ENCODE measurements around the gene DPM2.

DNA sequence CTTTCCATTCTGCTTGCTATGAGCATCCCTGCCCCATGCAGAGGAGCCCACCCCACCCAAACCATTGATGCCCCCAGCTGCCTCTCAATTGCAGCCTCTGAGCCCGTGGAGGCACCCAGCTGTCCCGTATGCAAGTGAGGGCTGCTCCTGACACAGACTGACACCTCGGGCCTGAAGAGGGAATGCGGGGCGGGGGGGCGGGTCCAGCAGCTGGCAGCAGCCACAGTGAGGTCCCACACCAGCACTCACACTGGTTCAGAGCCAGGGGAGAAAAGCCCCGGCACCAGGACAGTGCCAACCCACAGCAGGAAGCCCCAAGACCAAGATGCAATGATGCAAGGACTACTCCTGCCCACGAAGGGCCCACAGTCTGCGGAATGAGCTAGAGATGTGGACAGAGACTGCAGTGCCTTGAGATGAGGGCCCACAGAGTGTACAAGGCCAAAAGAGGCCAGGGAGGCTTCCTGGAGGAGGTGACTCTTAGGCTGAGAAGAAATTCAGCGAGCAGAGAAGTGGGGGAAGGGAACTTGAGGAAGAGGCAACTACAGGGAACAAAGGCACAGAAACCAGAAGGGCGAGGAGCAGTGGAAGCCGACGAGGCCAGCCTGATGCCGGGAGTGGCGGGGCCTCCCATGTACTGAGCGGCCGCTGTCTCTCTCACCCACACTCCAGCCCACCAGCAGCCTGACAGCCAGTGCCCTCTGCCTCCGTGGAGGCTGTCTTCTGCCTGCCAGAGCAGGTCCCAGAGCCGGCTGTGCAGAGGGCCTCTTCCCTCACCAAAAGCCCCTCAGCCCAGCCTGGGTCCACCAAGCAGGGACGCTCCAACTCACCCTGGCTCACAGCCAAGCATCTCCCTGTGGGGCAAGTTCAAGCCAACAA is 33.9 kb upstream of the DPM2 start:
- no peak for TF ChIP-seq CTCF (IDR thresholded peaks at IDR 0.05)
- no peak for TF ChIP-seq EZH2 (IDR thresholded peaks at IDR 0.05)
- no peak for TF ChIP-seq EZH2phosphoT487 (IDR thresholded peaks at IDR 0.05)
